GM12878 (cell line): ENCODE measurements around the gene PAQR9.

Source experiments
- EP300 ChIP-seq, 2 experiments: fragments of 150-350 bp in 1 of 2; IDR thresholded peaks; 2 replicates each; pipeline ENCODE4 v1.6.1; 2011 to 2012; ENCODE audit warnings: low read depth in 2 of 2, low read length in 2 of 2, borderline replicate concordance in 1 of 2, improper control_type of control experiment in 1 of 2, inconsistent platforms in 1 of 2; ENCODE audit not compliant: control insufficient read depth in 1 of 2
- GABPA ChIP-seq: IDR thresholded peaks from 2 replicates; pipeline ENCODE4 v1.6.1; 2014; ENCODE audit warnings: antibody characterized with exemption, low read depth, mild to moderate bottlenecking, inconsistent platforms
- MXI1 ChIP-seq: fragments of 150-350 bp; IDR thresholded peaks from 2 replicates; pipeline ENCODE4 v1.6.1; 2011; ENCODE audit warnings: low read depth, mild to moderate bottlenecking, inconsistent platforms, low read length, improper control_type of control experiment
- NFXL1 ChIP-seq: fragments of 450-650 bp; IDR thresholded peaks from 2 replicates; pipeline ENCODE4 v1.6.1; 2017; ENCODE audit warnings: antibody characterized with exemption, mild to moderate bottlenecking, borderline replicate concordance
- NFYB ChIP-seq: IDR thresholded peaks from 2 replicates; pipeline ENCODE4 v1.6.1; 2011; ENCODE audit warnings: low read depth, mild to moderate bottlenecking, low read length, improper control_type of control experiment, moderate library complexity; ENCODE audit not compliant: insufficient read depth
- POLR2A ChIP-seq: IDR thresholded peaks from 2 replicates; pipeline ENCODE4 v1.6.1; 2011; ENCODE audit warnings: low read depth, mild to moderate bottlenecking, low read length
- RAD21 ChIP-seq: IDR thresholded peaks from 2 replicates; pipeline ENCODE4 v1.6.1; 2011; ENCODE audit warnings: mild to moderate bottlenecking, low read depth, low read length, moderate library complexity; ENCODE audit not compliant: insufficient read depth
- SIX5 ChIP-seq: IDR thresholded peaks from 2 replicates; pipeline ENCODE4 v1.6.1; 2011; ENCODE audit warnings: mild to moderate bottlenecking, low read depth, low read length, moderate library complexity; ENCODE audit not compliant: severe bottlenecking
- YY1 ChIP-seq: IDR thresholded peaks from 2 replicates; pipeline ENCODE4 v1.6.1; 2011; ENCODE audit warnings: low read depth, mild to moderate bottlenecking, low read length
- ZNF274 ChIP-seq: IDR thresholded peaks from one replicate; pipeline ENCODE4 v1.8.0; 2011; ENCODE audit not compliant: insufficient read length, insufficient read depth
- ZZZ3 ChIP-seq: IDR thresholded peaks from 2 replicates; pipeline ENCODE4 v1.6.1; 2011; ENCODE audit warnings: low read depth; ENCODE audit not compliant: control insufficient read depth, insufficient read length
- TF ChIP-seq, protein P1 (sequence below): IDR thresholded peaks from 2 replicates; pipeline ENCODE4 v1.6.1; 2012; ENCODE audit warnings: low read depth, low read length, improper control_type of control experiment
- TF ChIP-seq, protein P2 (sequence below), 3 experiments: IDR thresholded peaks in 2 of 3; conservative IDR thresholded peaks in 1 of 3; 2 replicates each; pipeline ENCODE4 v1.5.1; 2011; ENCODE audit warnings: low read depth in 3 of 3, low read length in 3 of 3, mild to moderate bottlenecking in 3 of 3, control low read depth in 2 of 3, moderate library complexity in 2 of 3, inconsistent platforms in 1 of 3, mixed read lengths in 1 of 3; ENCODE audit not compliant: control insufficient read depth in 2 of 3, insufficient read depth in 1 of 3; ENCODE audit errors: extremely low read depth in 1 of 3
- TF ChIP-seq, protein P3 (sequence below): fragments of 450-650 bp; IDR thresholded peaks from 2 replicates; pipeline ENCODE4 v1.6.1; 2017; ENCODE audit warnings: mild to moderate bottlenecking

DNA sequence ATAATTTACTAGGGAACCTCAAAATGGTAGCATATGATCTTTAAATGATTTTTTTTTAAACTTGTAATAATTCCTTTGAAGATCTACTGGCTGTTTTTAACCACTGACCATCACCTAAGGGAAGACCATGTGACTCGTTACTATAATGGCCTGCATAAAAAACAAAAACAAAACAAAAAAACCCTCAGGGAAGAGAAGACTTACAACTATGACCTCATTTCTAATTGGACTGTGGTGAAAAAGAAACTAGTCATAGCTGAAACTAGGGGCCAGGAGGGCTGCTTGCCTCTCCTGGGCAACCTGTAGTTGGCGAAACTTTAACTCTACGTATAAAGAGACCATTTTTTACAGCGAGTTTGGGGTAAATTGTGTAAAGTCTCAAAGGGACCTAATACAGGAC lies 23.0 kb downstream of the PAQR9 start:
- TF ChIP-seq ZNF274 (no peak), YY1 (no peak), NFYB (no peak), NFXL1 (no peak), MXI1 (no peak), EP300 (IDR thresholded peaks at IDR 0.05; ENCODE audit: borderline replicate concordance in 1 of 2, control insufficient read depth in 1 of 2, low read depth in 2 of 2, low read length in 2 of 2) (no peak), GABPA (no peak), SIX5 (no peak), RAD21 (no peak), POLR2A (no peak), ZZZ3 (no peak)
- TF ChIP-seq, protein P1, sequence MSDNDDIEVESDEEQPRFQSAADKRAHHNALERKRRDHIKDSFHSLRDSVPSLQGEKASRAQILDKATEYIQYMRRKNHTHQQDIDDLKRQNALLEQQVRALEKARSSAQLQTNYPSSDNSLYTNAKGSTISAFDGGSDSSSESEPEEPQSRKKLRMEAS = no peak
- TF ChIP-seq, protein P2, sequence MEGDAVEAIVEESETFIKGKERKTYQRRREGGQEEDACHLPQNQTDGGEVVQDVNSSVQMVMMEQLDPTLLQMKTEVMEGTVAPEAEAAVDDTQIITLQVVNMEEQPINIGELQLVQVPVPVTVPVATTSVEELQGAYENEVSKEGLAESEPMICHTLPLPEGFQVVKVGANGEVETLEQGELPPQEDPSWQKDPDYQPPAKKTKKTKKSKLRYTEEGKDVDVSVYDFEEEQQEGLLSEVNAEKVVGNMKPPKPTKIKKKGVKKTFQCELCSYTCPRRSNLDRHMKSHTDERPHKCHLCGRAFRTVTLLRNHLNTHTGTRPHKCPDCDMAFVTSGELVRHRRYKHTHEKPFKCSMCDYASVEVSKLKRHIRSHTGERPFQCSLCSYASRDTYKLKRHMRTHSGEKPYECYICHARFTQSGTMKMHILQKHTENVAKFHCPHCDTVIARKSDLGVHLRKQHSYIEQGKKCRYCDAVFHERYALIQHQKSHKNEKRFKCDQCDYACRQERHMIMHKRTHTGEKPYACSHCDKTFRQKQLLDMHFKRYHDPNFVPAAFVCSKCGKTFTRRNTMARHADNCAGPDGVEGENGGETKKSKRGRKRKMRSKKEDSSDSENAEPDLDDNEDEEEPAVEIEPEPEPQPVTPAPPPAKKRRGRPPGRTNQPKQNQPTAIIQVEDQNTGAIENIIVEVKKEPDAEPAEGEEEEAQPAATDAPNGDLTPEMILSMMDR (IDR thresholded peaks at IDR 0.05 in 2 of 3, conservative IDR thresholded peaks at IDR 0.05 in 1 of 3; ENCODE audit: control insufficient read depth in 2 of 3, extremely low read depth in 1 of 3, insufficient read depth in 1 of 3, low read depth in 3 of 3, low read length in 3 of 3) = no peak
- TF ChIP-seq, protein P3, sequence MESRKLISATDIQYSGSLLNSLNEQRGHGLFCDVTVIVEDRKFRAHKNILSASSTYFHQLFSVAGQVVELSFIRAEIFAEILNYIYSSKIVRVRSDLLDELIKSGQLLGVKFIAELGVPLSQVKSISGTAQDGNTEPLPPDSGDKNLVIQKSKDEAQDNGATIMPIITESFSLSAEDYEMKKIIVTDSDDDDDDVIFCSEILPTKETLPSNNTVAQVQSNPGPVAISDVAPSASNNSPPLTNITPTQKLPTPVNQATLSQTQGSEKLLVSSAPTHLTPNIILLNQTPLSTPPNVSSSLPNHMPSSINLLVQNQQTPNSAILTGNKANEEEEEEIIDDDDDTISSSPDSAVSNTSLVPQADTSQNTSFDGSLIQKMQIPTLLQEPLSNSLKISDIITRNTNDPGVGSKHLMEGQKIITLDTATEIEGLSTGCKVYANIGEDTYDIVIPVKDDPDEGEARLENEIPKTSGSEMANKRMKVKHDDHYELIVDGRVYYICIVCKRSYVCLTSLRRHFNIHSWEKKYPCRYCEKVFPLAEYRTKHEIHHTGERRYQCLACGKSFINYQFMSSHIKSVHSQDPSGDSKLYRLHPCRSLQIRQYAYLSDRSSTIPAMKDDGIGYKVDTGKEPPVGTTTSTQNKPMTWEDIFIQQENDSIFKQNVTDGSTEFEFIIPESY = no peak
